ENCODE data around the gene LRRK1.

GRCh38 chr15:101118615-101119014, 199.5 kb downstream of the LRRK1 start:
- TF ChIP-seq CTCF (conservative IDR thresholded peaks at IDR 0.05 in 1 of 2, IDR thresholded peaks at IDR 0.05 in 1 of 2; ENCODE audit: extremely low read depth in 1 of 2, insufficient read depth in 1 of 2, low read depth in 1 of 2, low read length in 2 of 2) (no peak), EZH2 (IDR thresholded peaks at IDR 0.05; ENCODE audit: borderline replicate concordance, low read length) (no peak)

Data from mammary epithelial cell (primary cell).